Measurements from ENCODE around the gene P2RX7. TPM values are rescaled to one million over a fixed set of nuclear protein-coding genes. Genes with fewer than 3 reads are reported as not detected.
A peak's percentile ranks its signal among the peaks of the same experiment; 100 is the strongest.

The P2RX7 gene
- total RNA-seq, 5 donors from 2014 or later (not counting 1 experiment from before 2014, with no cell fraction given): 4.6 to 11.0 (median 6.9) TPM

DNA sequence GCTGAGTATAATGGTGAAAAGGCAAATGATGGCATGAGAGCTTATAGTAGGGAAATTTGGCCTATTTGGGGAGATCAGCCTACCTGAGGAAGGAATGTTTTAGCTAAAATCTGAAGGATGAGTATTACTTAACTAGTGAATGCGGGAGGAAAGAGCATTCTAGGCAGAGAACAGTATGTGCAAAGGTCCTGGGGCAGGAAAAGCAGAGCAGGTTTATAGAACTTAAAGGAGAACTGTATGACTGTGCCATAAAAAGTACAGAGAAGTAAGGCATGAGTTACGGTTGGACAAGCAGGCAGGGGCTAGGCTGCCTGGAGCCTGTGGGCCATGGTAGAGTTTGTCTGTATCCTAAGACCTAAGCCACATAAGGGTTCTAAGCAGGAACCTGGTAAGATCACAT, 55.6 kb downstream of the P2RX7 start:
- Mint-ChIP-seq H3K36me3 (no peaks in the 10 kb centered on the region), H3K27ac (no peak overlapping the region)
- POLR2A ChIA-PET: no interaction called here

DNA sequence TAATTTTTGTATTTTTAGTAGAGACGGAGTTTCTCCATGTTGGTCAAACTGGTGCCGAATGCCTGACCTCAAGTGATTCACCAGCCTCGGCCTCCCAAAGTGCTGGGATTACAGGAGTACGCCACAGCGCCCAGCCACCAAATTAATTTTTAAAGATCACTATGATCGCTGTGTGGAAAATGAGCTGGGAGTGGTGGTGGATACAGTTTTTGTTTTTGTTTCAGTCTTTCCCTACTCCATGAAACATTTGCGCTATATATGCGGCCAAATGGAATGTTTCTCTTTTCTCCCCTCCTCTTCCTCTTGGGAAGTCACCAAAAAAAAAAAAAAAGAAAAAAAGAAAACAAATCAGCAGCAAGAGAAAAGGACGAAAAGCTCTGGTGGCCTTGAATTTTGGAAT, 56.5 kb downstream of the P2RX7 start:
- no peak for DNase-seq
- CTCF ChIA-PET: interaction anchor here in 1 of 2 donors (0.7 kb wide), 1 partner anchor 37 kb away, joined by 5 read pairs; no protein-coding TSS in a partner anchor
- Mint-ChIP-seq H3K4me3 (no peak overlapping the region), H3K36me3 (no peaks in the 10 kb centered on the region), H3K27me3 (no peaks in the 10 kb centered on the region), H3K9me3 (no peaks in the 10 kb centered on the region), H3K27ac (no peak overlapping the region), H3K4me1 (no peaks in the 10 kb centered on the region)
- no peak overlapping the region for H3K4me3 ChIP-seq (ENCODE audit: control insufficient read depth in 1 of 2, extremely low read depth in 1 of 2, low read length in 1 of 2)
- no peaks in the 10 kb centered on the region for H3K4me1 ChIP-seq (ENCODE audit: control insufficient read depth in 1 of 2, extremely low read depth in 1 of 2, insufficient read depth in 2 of 2, low read length in 2 of 2)
- 100% methylated on average over 1 of the region's 9 CpGs for WGBS (ENCODE audit: insufficient coverage)
- H3K27ac ChIP-seq (ENCODE audit: low read length): no peak overlapping the region
- POLR2A ChIA-PET: no interaction called here
- H3K27me3 ChIP-seq (replicated peaks in 1 of 2; ENCODE audit: control insufficient read depth in 2 of 2, extremely low read depth in 1 of 2, insufficient read depth in 2 of 2, low read length in 1 of 2): no peaks in the 10 kb centered on the region
- ATAC-seq (replicated peaks in 1 of 4): no peak
- no peaks in the 10 kb centered on the region for H3K9me3 ChIP-seq
- peaks cover 0 to 6% of the 10 kb centered on the region in 2 donors for H3K36me3 ChIP-seq (ENCODE audit: control insufficient read depth in 2 of 2, extremely low read depth in 1 of 2, insufficient read depth in 1 of 2, low read length in 1 of 2)

More for the DNA sequence above, 55.6 kb downstream of the P2RX7 start:
- no peaks in the 10 kb centered on the region for H3K4me1 Mint-ChIP-seq
- Histone ChIP-seq H3K4me1 (ENCODE audit: control insufficient read depth in 1 of 2, extremely low read depth in 1 of 2, insufficient read depth in 2 of 2, low read length in 2 of 2) (no peaks in the 10 kb centered on the region), H3K9me3 (no peaks in the 10 kb centered on the region), H3K36me3 (ENCODE audit: control insufficient read depth in 2 of 2, extremely low read depth in 1 of 2, insufficient read depth in 1 of 2, low read length in 1 of 2) (peaks cover 0 to 6% of the 10 kb centered on the region in 2 donors), H3K27ac (ENCODE audit: low read length) (no peak overlapping the region), H3K4me3 (ENCODE audit: control insufficient read depth in 1 of 2, extremely low read depth in 1 of 2, low read length in 1 of 2) (no peak overlapping the region), H3K27me3 (replicated peaks in 1 of 2; ENCODE audit: control insufficient read depth in 2 of 2, extremely low read depth in 1 of 2, insufficient read depth in 2 of 2, low read length in 1 of 2) (no peaks in the 10 kb centered on the region)
- H3K9me3 Mint-ChIP-seq: no peaks in the 10 kb centered on the region
- CTCF ChIA-PET: interaction anchor here in 1 of 2 donors (0.6 kb wide), 1 partner anchor 529 kb away, joined by 3 read pairs; no protein-coding TSS in a partner anchor
- H3K4me3 Mint-ChIP-seq: no peak overlapping the region
- H3K27me3 Mint-ChIP-seq: no peaks in the 10 kb centered on the region
- DNase-seq: no peak
- 100% methylated on average over 1 of the region's 2 CpGs for WGBS (ENCODE audit: insufficient coverage)
- ATAC-seq (replicated peaks in 1 of 4): no peak

DNA sequence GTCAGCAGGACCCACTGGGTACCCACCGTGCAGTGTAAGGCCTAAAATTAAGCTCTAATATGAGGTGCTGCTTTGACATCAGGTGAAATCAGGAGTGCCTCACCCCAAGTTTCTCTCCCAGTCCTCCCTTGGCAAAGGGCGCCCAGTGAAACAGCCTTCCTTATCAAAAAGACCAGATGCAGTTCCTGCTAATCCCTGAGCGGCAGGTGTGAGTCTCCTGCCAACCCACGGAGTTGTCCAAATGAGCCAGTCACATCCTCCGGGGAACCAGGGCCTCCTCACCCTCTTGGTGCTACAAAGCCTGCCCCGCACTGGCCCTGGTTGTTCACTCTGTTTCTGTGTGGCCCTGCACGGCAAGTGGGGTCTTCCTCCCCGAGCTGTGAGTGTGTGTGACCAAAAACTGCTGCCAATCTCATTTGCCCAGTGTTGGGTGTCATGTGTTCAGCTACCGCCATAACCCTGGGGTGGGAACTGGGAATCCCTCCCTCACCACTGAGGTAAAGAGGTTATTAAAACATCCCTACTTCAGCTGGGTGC, 57.0 kb downstream of the P2RX7 start:
- Histone ChIP-seq H3K9me3 (no peaks in the 10 kb centered on the region), H3K4me1 (ENCODE audit: control insufficient read depth in 1 of 2, extremely low read depth in 1 of 2, insufficient read depth in 2 of 2, low read length in 2 of 2) (no peaks in the 10 kb centered on the region), H3K27me3 (replicated peaks in 1 of 2; ENCODE audit: control insufficient read depth in 2 of 2, extremely low read depth in 1 of 2, insufficient read depth in 2 of 2, low read length in 1 of 2) (no peaks in the 10 kb centered on the region), H3K4me3 (ENCODE audit: control insufficient read depth in 1 of 2, extremely low read depth in 1 of 2, low read length in 1 of 2) (no peak overlapping the region), H3K27ac (ENCODE audit: low read length) (no peak overlapping the region), H3K36me3 (ENCODE audit: control insufficient read depth in 2 of 2, extremely low read depth in 1 of 2, insufficient read depth in 1 of 2, low read length in 1 of 2) (peaks cover 0 to under 1% of the 10 kb centered on the region in 2 donors)
- POLR2A ChIA-PET: no interaction called here
- CTCF ChIA-PET: interaction anchor here in 1 of 2 donors (0.7 kb wide), 1 partner anchor 37 kb away, joined by 5 read pairs; no protein-coding TSS in a partner anchor
- DNase-seq (no peak), ATAC-seq (replicated peaks in 1 of 4) (no peak)
- WGBS (ENCODE audit: insufficient coverage): 97% methylated on average over 5 of the region's 9 CpGs
- H3K4me1 Mint-ChIP-seq: no peaks in the 10 kb centered on the region
- no peak overlapping the region for H3K27ac Mint-ChIP-seq
- no peak overlapping the region for H3K4me3 Mint-ChIP-seq
- no peaks in the 10 kb centered on the region for H3K36me3 Mint-ChIP-seq
- H3K9me3 Mint-ChIP-seq: no peaks in the 10 kb centered on the region
- H3K27me3 Mint-ChIP-seq: no peaks in the 10 kb centered on the region

DNA sequence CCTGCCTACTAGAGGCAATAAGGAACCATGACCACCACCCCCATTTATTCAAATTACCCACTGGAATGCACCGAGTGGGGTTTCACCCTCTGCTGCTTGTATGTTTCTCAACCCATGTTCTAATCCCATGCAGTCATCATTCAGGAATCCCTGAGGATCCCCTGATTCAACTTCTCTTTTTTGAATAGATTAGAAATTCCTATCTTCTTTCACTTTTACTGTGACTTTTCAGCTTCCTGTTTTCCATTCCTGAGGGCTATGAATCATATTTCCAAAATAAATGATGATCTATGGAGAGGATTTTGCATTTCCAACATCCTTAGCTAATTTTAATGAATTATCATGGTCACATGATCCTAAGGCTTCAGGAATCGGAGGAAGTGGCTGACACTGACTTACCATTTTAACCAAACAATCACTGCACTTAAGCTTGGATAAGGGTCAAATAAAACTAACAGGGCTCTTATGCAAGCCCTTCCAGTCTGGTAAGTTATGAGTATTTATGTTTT, 57.9 kb downstream of the P2RX7 start:
- POLR2A ChIA-PET: no interaction called here
- CTCF ChIA-PET: no interaction called here

DNA sequence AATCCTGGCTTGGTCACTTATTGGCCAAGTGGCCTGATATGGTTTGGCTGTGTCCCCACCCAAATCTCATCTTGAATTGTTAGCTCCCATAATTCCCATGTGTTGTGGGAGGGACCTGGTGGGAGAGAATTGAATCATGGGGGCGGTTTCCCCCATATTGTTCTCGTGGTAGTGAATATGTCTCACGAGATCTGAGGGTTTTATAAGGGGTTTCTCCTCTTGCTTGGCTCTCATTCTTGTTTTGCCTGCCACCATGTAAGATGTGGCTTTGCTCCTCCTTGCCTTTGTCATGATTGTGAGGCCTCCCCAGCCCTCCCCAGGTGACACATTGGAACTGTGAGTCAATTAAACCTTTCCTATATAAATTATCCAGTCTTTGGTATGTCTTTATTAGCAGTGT, 58.5 kb downstream of the P2RX7 start:
- no peaks in the 10 kb centered on the region for H3K4me1 ChIP-seq (ENCODE audit: control insufficient read depth in 1 of 2, extremely low read depth in 1 of 2, insufficient read depth in 2 of 2, low read length in 2 of 2)
- no peak overlapping the region for H3K4me3 ChIP-seq (ENCODE audit: control insufficient read depth in 1 of 2, extremely low read depth in 1 of 2, low read length in 1 of 2)
- no peak for DNase-seq
- H3K9me3 ChIP-seq: no peaks in the 10 kb centered on the region
- ChIA-PET CTCF (interaction anchor here in 1 of 2 donors (0.5 kb wide), 1 partner anchor 130 kb away, joined by 4 read pairs; no protein-coding TSS in a partner anchor), POLR2A (no interaction called here)
- H3K36me3 ChIP-seq (ENCODE audit: control insufficient read depth in 2 of 2, extremely low read depth in 1 of 2, insufficient read depth in 1 of 2, low read length in 1 of 2): no peaks in the 10 kb centered on the region
- Mint-ChIP-seq H3K4me3 (no peak overlapping the region), H3K9me3 (no peaks in the 10 kb centered on the region), H3K4me1 (no peaks in the 10 kb centered on the region), H3K27ac (no peak overlapping the region), H3K27me3 (no peaks in the 10 kb centered on the region), H3K36me3 (no peaks in the 10 kb centered on the region)
- H3K27me3 ChIP-seq (replicated peaks in 1 of 2; ENCODE audit: control insufficient read depth in 2 of 2, extremely low read depth in 1 of 2, insufficient read depth in 2 of 2, low read length in 1 of 2): no peaks in the 10 kb centered on the region
- ATAC-seq (replicated peaks in 1 of 4): no peak
- H3K27ac ChIP-seq (ENCODE audit: low read length): no peak overlapping the region
- WGBS (ENCODE audit: insufficient coverage): 66% methylated on average over 3 of the region's 3 CpGs

More for the DNA sequence above, 57.9 kb downstream of the P2RX7 start:
- Histone ChIP-seq H3K27ac (ENCODE audit: low read length) (no peak overlapping the region), H3K27me3 (replicated peaks in 1 of 2; ENCODE audit: control insufficient read depth in 2 of 2, extremely low read depth in 1 of 2, insufficient read depth in 2 of 2, low read length in 1 of 2) (no peaks in the 10 kb centered on the region), H3K9me3 (no peaks in the 10 kb centered on the region), H3K4me1 (ENCODE audit: control insufficient read depth in 1 of 2, extremely low read depth in 1 of 2, insufficient read depth in 2 of 2, low read length in 2 of 2) (no peaks in the 10 kb centered on the region), H3K36me3 (ENCODE audit: control insufficient read depth in 2 of 2, extremely low read depth in 1 of 2, insufficient read depth in 1 of 2, low read length in 1 of 2) (no peaks in the 10 kb centered on the region), H3K4me3 (ENCODE audit: control insufficient read depth in 1 of 2, extremely low read depth in 1 of 2, low read length in 1 of 2) (no peak overlapping the region)
- H3K4me1 Mint-ChIP-seq: no peaks in the 10 kb centered on the region
- no peak overlapping the region for H3K27ac Mint-ChIP-seq
- no peaks in the 10 kb centered on the region for H3K36me3 Mint-ChIP-seq
- 67% methylated on average over 1 of the region's 2 CpGs for WGBS (ENCODE audit: insufficient coverage)
- H3K9me3 Mint-ChIP-seq: no peaks in the 10 kb centered on the region
- H3K4me3 Mint-ChIP-seq: no peak overlapping the region
- no peak for ATAC-seq (replicated peaks in 1 of 4)
- DNase-seq: no peak
- no peaks in the 10 kb centered on the region for H3K27me3 Mint-ChIP-seq

DNA sequence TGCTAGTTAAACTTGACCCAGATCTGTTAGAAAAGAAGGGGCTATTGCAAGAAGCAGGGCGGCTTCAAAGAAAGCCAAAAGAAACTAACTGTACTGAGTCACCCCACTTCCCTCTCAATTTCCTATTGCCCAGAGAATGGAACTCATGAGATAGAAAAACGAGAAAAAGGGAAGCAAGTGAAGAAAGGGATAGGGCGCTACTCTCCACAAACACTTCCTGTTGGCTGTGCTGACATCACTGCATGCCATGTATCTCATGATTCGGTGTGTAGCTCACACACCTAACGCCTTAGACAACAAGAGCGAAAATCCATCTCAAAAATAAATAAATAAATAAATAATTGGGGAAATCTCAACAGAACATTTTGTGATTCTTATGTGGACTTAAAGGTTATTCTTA, 64.2 kb downstream of the P2RX7 start:
- ChIA-PET CTCF (no interaction called here), POLR2A (no interaction called here)
- Mint-ChIP-seq H3K4me1 (peaks cover 0 to 12% (median 12%) of the 10 kb centered on the region in 3 donors), H3K9me3 (no peaks in the 10 kb centered on the region), H3K27me3 (no peaks in the 10 kb centered on the region), H3K27ac (peak overlapping the region in 1 of 2 donors; percentile 19), H3K36me3 (no peaks in the 10 kb centered on the region), H3K4me3 (peak overlapping the region in 1 of 3 donors; percentile 53)
- no peaks in the 10 kb centered on the region for H3K9me3 ChIP-seq
- H3K36me3 ChIP-seq (ENCODE audit: control insufficient read depth in 2 of 2, extremely low read depth in 1 of 2, insufficient read depth in 1 of 2, low read length in 1 of 2): no peaks in the 10 kb centered on the region
- WGBS (ENCODE audit: insufficient coverage): no CpG with 5 or more reads among the region's 6 CpGs
- no peak overlapping the region for H3K4me3 ChIP-seq (ENCODE audit: control insufficient read depth in 1 of 2, extremely low read depth in 1 of 2, low read length in 1 of 2)
- DNase-seq: peak in 2 of 35 experiments; percentile 2 to 38
- no peaks in the 10 kb centered on the region for H3K27me3 ChIP-seq (replicated peaks in 1 of 2; ENCODE audit: control insufficient read depth in 2 of 2, extremely low read depth in 1 of 2, insufficient read depth in 2 of 2, low read length in 1 of 2)
- peak in 2 of 4 experiments; percentile 67 for ATAC-seq (replicated peaks in 1 of 4)
- H3K4me1 ChIP-seq (ENCODE audit: control insufficient read depth in 1 of 2, extremely low read depth in 1 of 2, insufficient read depth in 2 of 2, low read length in 2 of 2): peaks cover 0 to 6% of the 10 kb centered on the region in 2 experiments
- H3K27ac ChIP-seq (ENCODE audit: low read length): no peak overlapping the region
